22Rv1 (cell line): ENCODE results near the gene NELFB.

Experiments used
- H3K27ac ChIP-seq: fragments of 450-650 bp; 2 replicates; pipeline ENCODE4 v1.5.1; 2017
- CTCF ChIP-seq: fragments of 450-650 bp; IDR thresholded peaks from 2 replicates; pipeline ENCODE4 v1.5.1; 2017; ENCODE audit warnings: mild to moderate bottlenecking
- ZFX ChIP-seq: fragments of 450-650 bp; IDR thresholded peaks from 2 replicates; pipeline ENCODE4 v1.6.1; 2017; ENCODE audit warnings: antibody characterized with exemption, borderline replicate concordance

Gene NELFB

GRCh38 chr9:137320555-137321384, 65.6 kb downstream of the NELFB start:
- TF ChIP-seq CTCF (no peak), ZFX (no peak)
- no peak overlapping the region for H3K27ac ChIP-seq

GRCh38 chr9:137321726-137322361, 66.7 kb downstream of the NELFB start:
- TF ChIP-seq CTCF (no peak), ZFX (no peak)
- no peak overlapping the region for H3K27ac ChIP-seq
